Fibroblast of gingiva (primary cell): ENCODE data around the gene EXOC6B.

Experiments
- DNase-seq: peaks from one replicate; pipeline ENCODE4 v3.0.0-alpha.2; 2011; ENCODE audit warnings: low read depth

EXOC6B gene

DNA sequence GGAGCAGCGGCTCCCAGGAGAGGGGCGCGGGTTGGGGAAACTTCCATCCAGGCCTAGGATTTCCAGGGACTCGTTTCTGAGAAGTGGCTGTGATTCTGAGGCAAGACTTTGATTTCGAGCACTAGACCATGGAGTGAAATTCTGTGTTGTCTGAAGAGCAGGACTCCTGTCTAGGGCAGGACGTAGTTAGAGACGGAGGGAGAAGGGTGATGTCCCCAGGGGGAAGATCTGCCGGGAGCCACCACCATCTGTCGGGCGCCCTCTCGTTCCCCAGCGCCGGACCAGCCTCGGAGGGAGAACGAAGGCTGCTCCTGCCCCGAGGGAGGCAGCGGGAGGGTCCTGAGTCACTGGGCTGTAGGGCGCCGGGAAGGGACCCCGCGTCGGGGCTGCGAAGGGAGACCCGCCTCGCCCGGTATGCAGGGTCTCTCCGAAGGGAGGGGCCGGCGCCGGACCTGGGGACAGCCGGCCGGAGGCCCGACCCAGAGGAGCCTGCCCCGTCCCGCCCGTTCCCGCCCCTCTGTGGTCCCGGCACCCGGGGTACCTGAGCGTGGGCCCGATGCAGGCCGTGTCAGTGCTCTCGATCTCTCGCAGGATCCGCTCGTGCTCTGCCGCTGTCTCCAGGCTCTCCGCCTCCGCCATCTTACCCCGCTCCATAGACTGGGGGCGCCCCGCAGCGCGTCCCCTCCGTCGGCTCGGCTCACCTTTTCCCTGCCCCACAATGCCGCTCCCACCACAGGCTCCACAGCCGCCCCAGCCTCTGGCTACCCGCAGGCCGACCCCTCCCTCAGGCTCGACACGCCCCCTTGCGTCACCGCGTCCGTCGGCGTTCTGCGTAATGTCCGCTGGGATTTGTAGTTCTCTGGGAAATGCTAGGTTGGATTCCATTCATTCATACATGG, at the start of gene EXOC6B:
TSS of gene EXOC6B (minus strand) at position 777 of the 899 bp plus-strand sequence.
- peak; percentile 81 for DNase-seq

DNA sequence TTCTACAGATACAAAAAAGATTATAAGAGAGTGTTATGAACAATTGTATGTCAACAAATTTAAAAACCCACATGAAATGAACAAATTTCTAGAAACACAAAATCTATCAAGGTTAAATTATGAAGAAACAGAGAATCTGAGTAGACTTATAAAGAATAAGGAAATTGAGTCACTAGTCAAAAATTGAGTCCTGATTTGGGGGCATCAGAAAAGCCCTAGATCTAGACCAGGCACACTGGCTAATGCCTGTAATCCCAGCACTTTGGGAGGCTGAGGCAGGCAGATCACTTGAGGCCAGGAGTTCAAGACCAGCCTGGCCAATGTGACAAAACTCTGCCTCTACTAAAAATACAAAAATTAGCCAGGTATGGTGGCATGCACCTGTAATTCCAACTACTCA, 46.0 kb upstream of the EXOC6B start:
- no peak for DNase-seq

GRCh38 chr2:72871060-72871459, 45.2 kb upstream of the EXOC6B start:
- DNase-seq = no peak

GRCh38 chr2:72864500-72864899, 38.7 kb upstream of the EXOC6B start:
- no peak for DNase-seq

DNA sequence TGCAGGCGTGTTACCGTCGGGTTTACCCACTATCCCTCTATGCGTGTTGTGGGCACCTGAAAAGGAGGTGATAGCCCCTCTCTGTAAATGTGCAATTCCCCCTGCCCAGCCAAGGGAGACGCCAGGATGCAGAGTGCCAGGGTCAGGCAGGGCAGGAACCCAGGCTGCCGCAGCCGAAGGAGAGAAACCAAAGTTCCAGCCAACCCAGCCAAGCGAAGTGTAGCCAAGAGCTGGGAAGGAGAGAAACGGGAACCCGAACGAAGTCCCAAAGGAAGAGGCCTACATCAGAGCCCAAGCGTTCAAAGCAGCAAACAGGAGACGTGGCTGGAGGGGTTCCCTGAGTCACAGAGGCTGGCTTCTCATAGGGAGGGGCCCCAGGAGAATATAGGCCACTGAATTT, 37.2 kb upstream of the EXOC6B start:
- DNase-seq = no peak

- DNase-seq = peak; percentile 76
These were observed 36.6 kb upstream of the EXOC6B start for GRCh38 chr2:72862239-72862988.

DNA sequence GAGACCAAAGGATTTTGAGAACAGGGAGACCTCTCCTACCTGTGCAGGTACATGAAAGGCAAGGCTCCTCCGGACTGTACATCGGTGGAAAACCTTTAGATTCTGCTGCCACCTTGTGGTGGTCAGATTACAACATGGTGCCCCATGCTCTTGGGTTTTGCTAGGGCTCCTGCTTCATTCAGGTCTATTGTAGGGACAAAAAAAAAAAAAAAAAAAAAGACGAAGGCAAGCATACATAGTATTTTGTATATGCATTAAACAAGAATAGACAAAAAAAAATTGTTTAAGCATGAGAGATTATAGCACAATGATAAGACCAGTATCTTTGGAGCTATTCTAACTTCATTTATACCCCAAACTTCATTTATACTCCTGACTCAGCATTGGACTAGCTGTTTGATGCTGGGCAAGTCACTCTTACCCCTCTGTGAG, 34.0 kb upstream of the EXOC6B start:
- peak; percentile 37 for DNase-seq

- no peak for DNase-seq
These were observed 25.5 kb upstream of the EXOC6B start for GRCh38 chr2:72851333-72851732.

DNA sequence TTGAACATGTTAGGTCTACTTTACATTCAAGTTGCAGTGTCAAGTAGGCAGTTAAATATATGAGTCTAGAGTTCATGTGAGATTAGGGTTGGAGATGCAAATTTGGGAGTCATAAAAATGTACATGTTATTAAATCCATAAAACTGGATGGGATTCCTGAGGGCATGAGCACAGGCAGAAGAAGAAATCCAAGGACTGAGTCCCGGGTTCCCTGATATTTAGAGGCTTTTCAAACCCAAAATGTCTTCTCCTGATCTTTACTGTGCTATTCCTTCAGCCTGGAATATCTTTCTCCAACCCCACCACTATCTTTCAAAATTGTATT, 23.3 kb upstream of the EXOC6B start:
- no peak for DNase-seq

GRCh38 chr2:72848436-72849137, 22.8 kb upstream of the EXOC6B start:
- DNase-seq = no peak

DNA sequence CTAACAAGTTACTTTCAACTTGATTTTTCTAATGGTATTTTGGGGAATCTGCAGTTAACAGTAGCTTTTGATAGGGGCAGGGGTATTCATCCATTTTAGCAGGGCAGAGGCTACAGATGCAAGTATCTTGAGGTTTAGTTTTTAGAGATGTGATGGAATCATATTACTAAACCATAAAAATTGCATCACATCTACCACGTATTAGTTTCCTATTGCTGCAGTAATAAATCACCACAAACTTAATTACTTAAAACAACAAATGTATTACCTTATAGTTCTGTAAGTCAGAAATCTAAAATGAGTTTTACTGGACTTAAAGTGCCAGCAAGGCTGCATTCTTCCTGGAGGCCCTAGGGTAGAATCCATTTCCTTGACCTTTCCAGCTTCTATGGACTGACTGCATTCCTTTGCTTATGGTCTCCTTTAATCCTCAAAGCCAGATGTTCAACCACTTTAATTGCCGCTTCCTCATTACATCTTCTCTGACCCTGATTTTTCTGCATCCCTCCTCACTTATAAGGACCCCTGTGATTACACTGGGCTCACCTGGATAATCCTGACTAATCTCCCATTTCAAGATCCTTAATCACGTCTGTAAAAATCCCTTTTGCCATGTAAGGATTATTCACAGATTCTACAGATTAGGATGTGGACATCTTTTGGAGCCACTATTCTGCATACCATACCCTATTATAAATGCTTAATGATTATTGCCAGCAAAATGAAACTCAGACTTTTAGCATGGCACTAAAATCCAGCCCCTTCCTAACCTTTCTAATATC, 21.9 kb upstream of the EXOC6B start:
- no peak for DNase-seq

DNA sequence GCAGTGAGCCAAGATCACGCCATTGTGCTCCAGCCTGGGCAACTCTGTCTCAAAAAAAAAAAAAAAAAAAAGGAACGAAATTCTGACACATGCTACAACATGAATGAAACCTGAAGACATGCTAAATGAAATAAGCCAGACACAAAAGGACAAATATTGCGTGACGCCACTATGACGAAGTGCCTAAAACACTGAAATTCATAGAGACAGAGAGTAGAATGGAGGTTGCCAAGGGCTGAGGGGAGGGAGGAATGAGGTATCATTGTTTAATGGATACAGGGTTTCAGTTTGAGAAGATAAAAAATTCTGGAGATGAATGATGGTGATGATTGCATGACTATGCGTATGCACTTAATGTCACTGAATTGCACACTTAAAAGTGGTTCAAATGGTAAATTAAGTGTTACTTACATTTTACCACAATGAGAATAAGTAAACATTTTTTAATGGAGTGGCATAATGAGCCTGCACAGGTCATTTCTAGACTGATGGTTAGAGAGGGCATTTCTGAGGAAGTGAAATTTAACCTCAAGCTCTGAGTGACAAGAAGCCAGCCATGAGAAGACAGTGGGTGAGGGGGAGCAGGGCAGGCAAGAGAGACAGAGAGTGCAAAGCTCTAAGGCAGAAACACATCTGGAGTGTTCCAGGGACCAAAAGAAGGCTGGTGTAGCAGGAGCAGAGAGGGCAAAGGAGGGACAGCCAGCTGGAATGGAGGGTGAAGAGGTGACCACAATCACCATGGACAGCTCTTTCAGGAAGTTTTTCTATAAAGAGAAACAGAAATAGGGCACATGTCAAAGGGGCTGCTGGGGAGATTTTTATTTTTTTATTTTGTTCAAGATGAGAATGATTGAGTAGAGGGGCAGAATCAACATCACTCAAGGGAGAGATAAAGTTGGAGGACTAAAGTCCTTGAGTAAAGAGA, 20.6 kb upstream of the EXOC6B start:
- DNase-seq = no peak

DNA sequence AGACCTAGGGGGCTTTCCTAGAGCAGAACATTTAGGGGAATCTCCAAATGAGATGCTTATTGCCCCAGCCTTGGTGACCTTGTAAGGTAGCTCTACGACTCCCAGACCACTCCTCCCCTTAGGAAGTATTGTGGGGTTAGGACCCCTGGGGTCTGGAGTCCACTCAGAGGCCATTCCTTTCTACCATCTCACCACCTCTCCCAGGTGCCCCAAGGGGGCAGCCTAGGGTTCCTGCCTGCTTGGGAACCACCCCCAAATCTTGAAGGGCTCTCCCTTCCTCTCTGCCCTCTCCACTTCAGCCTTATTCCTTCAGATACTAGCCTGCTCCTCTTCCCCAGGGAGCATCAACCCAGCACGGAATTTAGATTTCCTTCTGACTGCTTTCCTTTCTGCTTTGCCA, 17.5 kb upstream of the EXOC6B start:
- no peak for DNase-seq

DNA sequence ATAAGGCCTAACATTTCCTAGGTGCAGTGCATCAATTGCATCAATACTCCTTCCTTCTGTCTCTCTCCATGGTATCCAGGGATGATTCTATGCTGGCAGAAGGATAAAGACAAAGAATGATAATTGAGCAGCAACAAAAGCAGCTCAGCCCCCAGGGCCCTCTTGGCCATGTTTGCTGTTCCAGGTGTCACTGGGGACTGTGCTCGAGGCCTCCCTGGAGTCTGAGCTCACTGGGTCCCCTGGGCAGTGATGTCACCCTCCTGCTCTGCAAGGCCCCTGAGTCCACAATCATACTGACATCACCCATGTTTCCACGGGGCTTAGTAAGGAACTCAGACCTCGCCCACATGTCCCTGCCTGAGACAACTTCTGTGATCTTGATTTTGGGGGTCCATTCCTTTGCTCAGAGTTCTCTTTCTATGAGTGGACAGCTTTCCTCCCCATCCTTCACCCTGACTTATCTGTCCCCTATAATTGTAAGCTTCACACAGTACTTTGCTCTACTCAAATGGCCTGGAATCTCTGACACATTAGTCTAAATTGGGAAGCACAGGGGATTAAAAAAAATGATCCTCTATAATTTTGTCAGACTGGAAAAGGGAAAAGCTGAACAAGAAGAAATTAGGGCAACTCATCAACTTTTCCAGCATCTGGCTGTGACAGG, 15.8 kb upstream of the EXOC6B start:
- no peak for DNase-seq

DNA sequence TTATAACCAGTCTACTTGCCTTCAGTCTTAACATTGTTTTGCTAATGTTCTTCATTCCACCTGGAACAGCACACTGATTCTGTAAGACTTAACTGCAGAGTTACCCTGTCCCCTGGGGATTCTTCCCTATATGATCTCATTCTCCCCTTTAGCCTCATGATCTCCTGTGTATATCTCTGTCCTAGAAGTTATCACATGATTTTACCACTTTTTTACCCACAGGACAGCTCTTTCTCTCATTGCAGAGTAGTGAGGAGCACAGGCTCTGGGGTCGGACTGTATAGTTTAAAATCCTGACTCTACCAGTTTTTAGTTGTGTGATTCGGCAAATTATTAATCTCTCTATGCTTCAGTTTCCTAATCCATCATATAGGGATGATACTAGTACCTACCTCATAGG, 14.2 kb upstream of the EXOC6B start:
- DNase-seq = no peak

GRCh38 chr2:72837171-72837570, 11.3 kb upstream of the EXOC6B start:
- DNase-seq = peak; percentile 21

DNA sequence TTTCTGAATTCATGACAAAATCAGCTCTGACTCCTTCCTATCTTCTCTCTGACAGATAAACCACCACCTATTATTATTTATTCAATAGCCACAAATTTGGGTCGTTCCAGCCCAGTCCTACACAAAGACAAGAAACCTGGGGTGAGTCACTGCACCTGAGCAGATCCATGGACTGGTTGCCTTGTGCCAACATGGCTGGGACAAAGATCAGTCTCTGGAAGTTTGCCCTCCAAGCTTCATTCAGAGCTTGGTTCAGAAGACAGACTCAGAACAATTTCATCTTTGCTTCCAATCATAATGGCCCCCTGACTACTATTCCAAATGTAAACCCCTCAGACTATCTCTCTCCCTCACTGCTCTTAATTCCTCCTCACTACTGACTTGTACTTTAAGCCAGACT, 9.6 kb upstream of the EXOC6B start:
- no peak for DNase-seq

GRCh38 chr2:72834596-72834995, 8.8 kb upstream of the EXOC6B start:
- no peak for DNase-seq

GRCh38 chr2:72833084-72833714, 7.4 kb upstream of the EXOC6B start:
- no peak for DNase-seq

- DNase-seq = no peak
These were observed 4.4 kb upstream of the EXOC6B start for GRCh38 chr2:72830273-72830672.
